ENCODE measurements around the gene RAD54L2.

DNA sequence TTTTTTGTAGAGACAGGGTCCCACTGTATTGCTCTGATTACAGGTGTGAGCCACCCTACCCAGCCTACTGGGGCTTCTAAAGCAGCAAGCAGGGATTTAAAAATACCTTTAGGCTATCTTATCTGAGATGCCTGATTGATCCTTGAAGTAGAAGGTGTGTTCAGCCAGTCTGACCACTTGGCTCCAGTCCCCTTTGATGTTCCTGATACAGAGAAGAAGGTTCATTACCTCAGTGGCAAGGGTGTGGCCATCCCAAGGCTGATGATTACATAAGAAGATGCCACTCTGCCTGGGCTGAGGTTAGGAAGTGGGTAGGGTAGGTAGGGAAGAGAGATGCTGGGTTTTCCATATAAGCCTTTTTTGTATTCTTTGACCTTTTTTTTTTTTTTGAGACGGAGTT lies 27.5 kb upstream of the RAD54L2 start:
- TF ChIP-seq, protein P1, sequence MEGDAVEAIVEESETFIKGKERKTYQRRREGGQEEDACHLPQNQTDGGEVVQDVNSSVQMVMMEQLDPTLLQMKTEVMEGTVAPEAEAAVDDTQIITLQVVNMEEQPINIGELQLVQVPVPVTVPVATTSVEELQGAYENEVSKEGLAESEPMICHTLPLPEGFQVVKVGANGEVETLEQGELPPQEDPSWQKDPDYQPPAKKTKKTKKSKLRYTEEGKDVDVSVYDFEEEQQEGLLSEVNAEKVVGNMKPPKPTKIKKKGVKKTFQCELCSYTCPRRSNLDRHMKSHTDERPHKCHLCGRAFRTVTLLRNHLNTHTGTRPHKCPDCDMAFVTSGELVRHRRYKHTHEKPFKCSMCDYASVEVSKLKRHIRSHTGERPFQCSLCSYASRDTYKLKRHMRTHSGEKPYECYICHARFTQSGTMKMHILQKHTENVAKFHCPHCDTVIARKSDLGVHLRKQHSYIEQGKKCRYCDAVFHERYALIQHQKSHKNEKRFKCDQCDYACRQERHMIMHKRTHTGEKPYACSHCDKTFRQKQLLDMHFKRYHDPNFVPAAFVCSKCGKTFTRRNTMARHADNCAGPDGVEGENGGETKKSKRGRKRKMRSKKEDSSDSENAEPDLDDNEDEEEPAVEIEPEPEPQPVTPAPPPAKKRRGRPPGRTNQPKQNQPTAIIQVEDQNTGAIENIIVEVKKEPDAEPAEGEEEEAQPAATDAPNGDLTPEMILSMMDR (IDR thresholded peaks at IDR 0.05) = no peak
- no peak for TF ChIP-seq POLR2A (IDR thresholded peaks at IDR 0.05)
